ENCODE results near the gene ZBTB42. TPM values are rescaled to one million over a fixed set of nuclear protein-coding genes. Genes with fewer than 3 reads are reported as not detected.

ZBTB42 gene
- total RNA-seq, 1 donor from 2014 or later = 2.6 TPM

GRCh38 chr14:104757681-104758392, 43.1 kb upstream of the ZBTB42 start:
- TF ChIP-seq CTCF (IDR thresholded peaks at IDR 0.05) = no peak
- Mint-ChIP-seq H3K9me3 (ENCODE audit: low read depth) (no peaks in the 10 kb centered on the region), H3K4me1 (ENCODE audit: low read depth) (peaks cover 19% of the 10 kb centered on the region), H3K36me3 (ENCODE audit: low read depth) (peaks cover 24% of the 10 kb centered on the region), H3K27me3 (ENCODE audit: low read depth) (no peaks in the 10 kb centered on the region), H3K4me3 (ENCODE audit: unreplicated experiment) (no peak overlapping the region), H3K27ac (ENCODE audit: unreplicated experiment) (no peak overlapping the region)
- DNase-seq (ENCODE audit: low spot score) = no peak

GRCh38 chr14:104758981-104759969, 41.6 kb upstream of the ZBTB42 start:
- no peaks in the 10 kb centered on the region for H3K27me3 Mint-ChIP-seq (ENCODE audit: low read depth)
- H3K4me3 Mint-ChIP-seq (ENCODE audit: unreplicated experiment) = no peak overlapping the region
- H3K9me3 Mint-ChIP-seq (ENCODE audit: low read depth) = no peaks in the 10 kb centered on the region
- peaks cover 26% of the 10 kb centered on the region for H3K36me3 Mint-ChIP-seq (ENCODE audit: low read depth)
- TF ChIP-seq CTCF (IDR thresholded peaks at IDR 0.05) = no peak
- peaks cover 11% of the 10 kb centered on the region for H3K4me1 Mint-ChIP-seq (ENCODE audit: low read depth)
- no peak for DNase-seq (ENCODE audit: low spot score)
- no peak overlapping the region for H3K27ac Mint-ChIP-seq (ENCODE audit: unreplicated experiment)

GRCh38 chr14:104765517-104765916, 35.4 kb upstream of the ZBTB42 start:
- no peak for DNase-seq (ENCODE audit: low spot score)
- Mint-ChIP-seq H3K27ac (ENCODE audit: unreplicated experiment) (no peak overlapping the region), H3K27me3 (ENCODE audit: low read depth) (no peaks in the 10 kb centered on the region), H3K9me3 (ENCODE audit: low read depth) (peaks cover 6% of the 10 kb centered on the region), H3K36me3 (ENCODE audit: low read depth) (peaks cover 14% of the 10 kb centered on the region), H3K4me1 (ENCODE audit: low read depth) (peaks cover 11% of the 10 kb centered on the region), H3K4me3 (ENCODE audit: unreplicated experiment) (no peak overlapping the region)
- TF ChIP-seq CTCF (IDR thresholded peaks at IDR 0.05) = no peak

GRCh38 chr14:104766256-104766862, 34.5 kb upstream of the ZBTB42 start:
- DNase-seq (ENCODE audit: low spot score) = no peak
- no peak overlapping the region for H3K4me3 Mint-ChIP-seq (ENCODE audit: unreplicated experiment)

More at GRCh38 chr14:104766256-104766862, 34.5 kb upstream of the ZBTB42 start:
- H3K9me3 Mint-ChIP-seq (ENCODE audit: low read depth) = peaks cover 10% of the 10 kb centered on the region
- H3K36me3 Mint-ChIP-seq (ENCODE audit: low read depth) = peaks cover 17% of the 10 kb centered on the region
- no peaks in the 10 kb centered on the region for H3K27me3 Mint-ChIP-seq (ENCODE audit: low read depth)
- no peak overlapping the region for H3K27ac Mint-ChIP-seq (ENCODE audit: unreplicated experiment)
- peaks cover 11% of the 10 kb centered on the region for H3K4me1 Mint-ChIP-seq (ENCODE audit: low read depth)
- TF ChIP-seq CTCF (IDR thresholded peaks at IDR 0.05) = no peak

Data from chondrocyte (in vitro differentiated cells).